ENCODE measurements around the gene SCYGR5.
"Not testable (repeated sequence)": the region's sequence is repeated elsewhere in the genome, so short reads cannot be mapped to it uniquely, and the experiment has no call there.

SCYGR5 gene, protein sequence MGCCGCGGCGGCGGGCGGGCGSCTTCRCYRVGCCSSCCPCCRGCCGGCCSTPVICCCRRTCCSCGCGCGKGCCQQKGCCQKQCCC
- total RNA-seq: 0 reads per million in 3 donors

DNA sequence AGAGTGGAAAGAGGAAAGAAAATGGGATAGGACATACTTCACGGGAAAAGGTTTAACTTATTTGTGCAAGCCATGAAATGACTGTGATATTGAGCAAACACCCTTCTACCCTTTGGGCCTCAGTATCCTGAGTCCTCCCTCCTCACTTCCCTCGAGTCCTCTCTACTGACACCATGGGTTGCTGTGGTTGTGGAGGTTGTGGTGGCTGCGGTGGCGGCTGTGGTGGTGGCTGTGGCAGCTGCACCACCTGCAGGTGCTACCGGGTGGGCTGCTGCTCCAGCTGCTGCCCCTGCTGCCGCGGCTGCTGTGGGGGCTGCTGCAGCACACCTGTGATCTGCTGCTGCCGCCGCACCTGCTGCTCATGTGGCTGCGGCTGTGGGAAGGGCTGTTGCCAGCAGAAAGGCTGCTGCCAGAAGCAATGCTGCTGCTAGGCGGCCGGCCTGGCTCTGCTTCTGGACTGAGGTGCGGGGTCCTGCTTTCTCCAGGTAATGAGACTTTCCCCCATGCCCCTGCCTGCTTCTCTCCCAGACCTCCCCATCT is at the start of gene SCYGR5:
SCYGR5 (plus strand) TSS at position 174 of the 540 bp plus-strand sequence; CDS start at position 174, 0 bp downstream.
- not testable (repeated sequence) for H3K36me3 ChIP-seq (ENCODE audit: control insufficient read depth, insufficient read depth, low read length); H3K4me3 ChIP-seq (ENCODE audit: insufficient read depth, low read depth, low read length, poor library complexity, severe bottlenecking); DNase-seq; H3K4me1 ChIP-seq (ENCODE audit: control insufficient read depth, insufficient read depth, low read length, poor library complexity, severe bottlenecking); H3K27ac ChIP-seq (ENCODE audit: insufficient read depth, low read length, poor library complexity, severe bottlenecking); H3K9me3 ChIP-seq (ENCODE audit: control insufficient read depth, low read length); H3K27me3 ChIP-seq (replicated peaks; ENCODE audit: control insufficient read depth, insufficient read depth, low read length, poor library complexity, severe bottlenecking)

DNA sequence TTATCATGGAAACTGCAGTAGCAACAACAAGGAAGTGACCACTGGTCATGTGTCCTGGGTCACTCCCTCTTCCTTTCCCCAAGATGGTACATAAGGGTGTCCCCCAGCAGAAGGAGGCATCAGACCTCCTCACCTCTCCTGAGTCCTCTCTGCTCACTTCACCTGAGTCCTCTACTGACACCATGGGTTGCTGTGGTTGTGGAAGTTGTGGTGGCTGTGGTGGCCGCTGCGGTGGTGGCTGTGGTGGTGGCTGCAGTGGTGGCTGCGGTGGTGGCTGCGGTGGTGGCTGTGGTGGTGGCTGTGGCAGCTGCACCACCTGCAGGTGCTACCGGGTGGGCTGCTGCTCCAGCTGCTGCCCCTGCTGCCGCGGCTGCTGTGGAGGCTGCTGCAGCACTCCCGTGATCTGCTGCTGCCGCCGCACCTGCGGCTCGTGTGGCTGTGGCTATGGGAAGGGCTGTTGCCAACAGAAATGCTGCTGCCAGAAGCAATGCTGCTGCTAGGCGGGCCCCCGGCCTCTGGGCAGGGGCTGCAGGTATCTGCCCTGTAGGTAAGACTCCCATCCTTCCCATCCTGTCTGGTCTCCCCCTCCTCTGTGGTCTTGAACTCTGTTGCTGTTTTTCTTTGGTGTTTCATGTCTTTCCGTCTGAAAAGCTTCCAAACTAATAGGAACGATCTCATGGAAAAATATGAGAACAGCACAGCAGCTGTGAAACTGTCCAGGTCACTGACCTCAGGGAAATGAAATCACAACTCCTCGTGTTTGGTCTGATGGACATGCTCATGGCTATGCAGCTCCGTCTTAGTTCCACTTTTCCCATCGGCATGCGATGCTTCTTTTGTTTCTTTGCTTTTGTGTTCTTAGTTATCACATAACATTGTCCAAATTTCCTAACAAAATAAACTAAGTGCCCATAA is 49.0 kb upstream of the SCYGR5 start, which contains the start of gene SCYGR4:
SCYGR4 (plus strand) TSS at position 183 of the 915 bp plus-strand sequence; CDS start at position 183, 0 bp downstream.
- no peak within 1 kb of the TSS for H3K27ac ChIP-seq (ENCODE audit: insufficient read depth, low read length, poor library complexity, severe bottlenecking)
- H3K4me3 ChIP-seq (ENCODE audit: insufficient read depth, low read depth, low read length, poor library complexity, severe bottlenecking): no peak within 1 kb of the TSS
- H3K27me3 ChIP-seq (replicated peaks; ENCODE audit: control insufficient read depth, insufficient read depth, low read length, poor library complexity, severe bottlenecking): no peaks in the 10 kb centered on the region
- no peaks in the 10 kb centered on the region for H3K36me3 ChIP-seq (ENCODE audit: control insufficient read depth, insufficient read depth, low read length)
- no peaks in the 10 kb centered on the region for H3K9me3 ChIP-seq (ENCODE audit: control insufficient read depth, low read length)
- no peaks in the 10 kb centered on the region for H3K4me1 ChIP-seq (ENCODE audit: control insufficient read depth, insufficient read depth, low read length, poor library complexity, severe bottlenecking)
- DNase-seq: no peak

DNA sequence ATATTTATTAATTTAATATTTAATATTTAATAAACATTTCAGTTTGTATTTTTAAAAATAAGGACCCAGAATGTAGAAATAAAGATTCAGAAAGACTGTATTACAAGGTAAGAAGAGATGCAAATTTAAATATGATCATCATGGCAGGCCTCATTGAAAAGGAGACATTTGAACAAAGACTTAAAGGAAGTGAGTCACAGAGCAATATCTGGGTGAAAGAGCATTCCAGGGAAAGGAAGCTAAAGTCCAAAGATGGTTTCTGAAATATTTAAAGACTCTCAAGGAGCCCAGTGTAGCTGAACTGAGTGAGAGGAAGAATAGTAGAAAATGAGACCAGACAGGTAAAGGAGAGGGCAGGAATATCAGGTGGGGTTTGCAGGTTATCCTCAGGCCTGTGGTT is 43.4 kb upstream of the SCYGR5 start:
- DNase-seq: no peak
- H3K4me3 ChIP-seq (ENCODE audit: insufficient read depth, low read depth, low read length, poor library complexity, severe bottlenecking): no peak overlapping the region
- no peaks in the 10 kb centered on the region for H3K4me1 ChIP-seq (ENCODE audit: control insufficient read depth, insufficient read depth, low read length, poor library complexity, severe bottlenecking)
- no peaks in the 10 kb centered on the region for H3K27me3 ChIP-seq (replicated peaks; ENCODE audit: control insufficient read depth, insufficient read depth, low read length, poor library complexity, severe bottlenecking)
- no peaks in the 10 kb centered on the region for H3K36me3 ChIP-seq (ENCODE audit: control insufficient read depth, insufficient read depth, low read length)
- no peak overlapping the region for H3K27ac ChIP-seq (ENCODE audit: insufficient read depth, low read length, poor library complexity, severe bottlenecking)
- H3K9me3 ChIP-seq (ENCODE audit: control insufficient read depth, low read length): no peaks in the 10 kb centered on the region

DNA sequence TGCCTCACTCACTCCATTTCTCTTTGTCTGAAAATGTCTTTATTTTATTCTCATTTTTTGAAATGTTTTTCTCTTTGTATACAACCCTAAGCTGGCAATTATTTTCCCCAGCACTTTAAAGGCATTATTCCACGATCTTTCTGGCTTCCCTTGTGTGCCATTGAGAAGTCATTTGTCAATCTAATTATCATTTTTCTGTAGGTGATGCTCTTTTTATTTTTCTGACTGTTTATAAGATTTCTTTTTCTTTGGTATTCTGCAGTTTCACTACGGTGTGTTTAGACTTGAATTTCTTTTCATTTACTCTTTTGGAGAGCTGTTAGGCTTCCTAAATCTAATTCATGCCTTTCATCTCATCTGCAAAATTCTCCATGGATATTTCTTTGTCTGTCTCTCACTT is 41.2 kb upstream of the SCYGR5 start:
- Histone ChIP-seq H3K9me3 (ENCODE audit: control insufficient read depth, low read length) (no peaks in the 10 kb centered on the region), H3K36me3 (ENCODE audit: control insufficient read depth, insufficient read depth, low read length) (no peaks in the 10 kb centered on the region), H3K27me3 (replicated peaks; ENCODE audit: control insufficient read depth, insufficient read depth, low read length, poor library complexity, severe bottlenecking) (no peaks in the 10 kb centered on the region), H3K4me3 (ENCODE audit: insufficient read depth, low read depth, low read length, poor library complexity, severe bottlenecking) (no peak overlapping the region), H3K27ac (ENCODE audit: insufficient read depth, low read length, poor library complexity, severe bottlenecking) (no peak overlapping the region), H3K4me1 (ENCODE audit: control insufficient read depth, insufficient read depth, low read length, poor library complexity, severe bottlenecking) (no peaks in the 10 kb centered on the region)
- DNase-seq: no peak

DNA sequence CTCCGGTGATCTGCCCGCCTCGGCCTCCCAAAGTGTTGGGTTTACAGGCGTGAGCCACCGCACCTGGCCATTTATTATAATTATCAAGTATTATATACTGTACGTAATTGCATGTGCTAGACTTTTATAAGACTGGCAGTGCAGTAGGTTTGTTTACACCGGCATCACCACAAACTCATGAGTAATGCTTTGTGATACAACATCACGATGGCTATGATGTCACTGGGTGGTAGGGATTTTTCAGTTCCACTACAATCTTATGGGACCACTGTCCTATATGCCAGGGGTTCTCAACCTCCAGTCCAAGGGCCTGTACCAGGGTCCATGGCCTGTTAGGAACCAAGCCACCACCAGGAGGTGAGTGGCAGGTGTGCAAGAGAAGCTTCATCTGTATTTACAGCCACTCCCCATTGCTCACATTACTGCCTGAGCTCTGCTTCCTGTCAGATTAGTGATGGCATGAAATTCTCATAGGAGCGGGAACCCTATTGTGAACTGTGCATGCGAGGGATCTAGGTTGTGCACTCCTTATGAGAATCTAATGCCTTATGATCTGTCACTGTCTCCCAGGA is 39.9 kb upstream of the SCYGR5 start:
- H3K4me1 ChIP-seq (ENCODE audit: control insufficient read depth, insufficient read depth, low read length, poor library complexity, severe bottlenecking): no peaks in the 10 kb centered on the region
- H3K27ac ChIP-seq (ENCODE audit: insufficient read depth, low read length, poor library complexity, severe bottlenecking): no peak overlapping the region
- no peaks in the 10 kb centered on the region for H3K36me3 ChIP-seq (ENCODE audit: control insufficient read depth, insufficient read depth, low read length)
- DNase-seq: no peak
- no peaks in the 10 kb centered on the region for H3K9me3 ChIP-seq (ENCODE audit: control insufficient read depth, low read length)
- no peak overlapping the region for H3K4me3 ChIP-seq (ENCODE audit: insufficient read depth, low read depth, low read length, poor library complexity, severe bottlenecking)
- H3K27me3 ChIP-seq (replicated peaks; ENCODE audit: control insufficient read depth, insufficient read depth, low read length, poor library complexity, severe bottlenecking): no peaks in the 10 kb centered on the region

DNA sequence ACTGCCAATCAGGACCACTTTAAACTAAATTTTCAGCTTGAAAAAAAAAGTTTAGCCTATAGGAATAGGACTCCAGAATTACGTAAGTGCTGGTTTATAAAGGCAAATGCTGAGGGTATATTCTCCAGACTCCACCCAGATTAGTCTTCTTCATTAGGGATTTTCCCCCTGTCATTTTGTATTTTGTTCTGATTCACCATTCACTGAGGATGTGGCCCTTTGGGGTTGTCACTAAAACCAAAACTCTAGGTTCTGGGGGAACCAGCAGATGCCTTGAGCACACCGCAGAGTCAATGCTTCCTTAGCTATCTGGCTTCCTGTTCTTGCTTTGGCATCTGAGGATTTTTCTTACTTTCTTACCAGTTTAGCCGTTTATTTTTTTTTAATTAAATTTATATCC is 38.8 kb upstream of the SCYGR5 start:
- no peaks in the 10 kb centered on the region for H3K4me1 ChIP-seq (ENCODE audit: control insufficient read depth, insufficient read depth, low read length, poor library complexity, severe bottlenecking)
- no peaks in the 10 kb centered on the region for H3K27me3 ChIP-seq (replicated peaks; ENCODE audit: control insufficient read depth, insufficient read depth, low read length, poor library complexity, severe bottlenecking)
- no peaks in the 10 kb centered on the region for H3K36me3 ChIP-seq (ENCODE audit: control insufficient read depth, insufficient read depth, low read length)
- no peak for DNase-seq
- H3K4me3 ChIP-seq (ENCODE audit: insufficient read depth, low read depth, low read length, poor library complexity, severe bottlenecking): no peak overlapping the region
- no peak overlapping the region for H3K27ac ChIP-seq (ENCODE audit: insufficient read depth, low read length, poor library complexity, severe bottlenecking)
- no peaks in the 10 kb centered on the region for H3K9me3 ChIP-seq (ENCODE audit: control insufficient read depth, low read length)

DNA sequence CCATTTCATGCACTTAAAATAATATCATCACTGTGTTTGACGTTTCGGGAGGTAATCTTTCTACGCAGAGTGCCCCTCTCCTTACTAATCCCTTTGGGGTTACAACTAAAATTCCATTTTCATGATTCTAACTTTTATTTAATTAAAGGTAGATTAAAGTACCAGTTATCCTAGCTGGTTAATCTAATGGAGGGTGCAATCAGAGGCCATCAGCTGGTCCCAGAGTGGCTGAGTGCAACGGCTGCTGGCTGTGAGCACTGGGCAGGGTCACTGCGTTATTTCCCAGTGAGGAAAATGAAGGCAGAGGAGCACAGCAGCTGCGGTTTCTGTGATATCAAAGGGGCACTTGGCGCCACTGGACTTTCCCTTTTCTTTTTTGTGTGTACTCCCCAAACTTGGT is 37.2 kb upstream of the SCYGR5 start:
- no peak overlapping the region for H3K27ac ChIP-seq (ENCODE audit: insufficient read depth, low read length, poor library complexity, severe bottlenecking)
- H3K4me3 ChIP-seq (ENCODE audit: insufficient read depth, low read depth, low read length, poor library complexity, severe bottlenecking): no peak overlapping the region
- no peaks in the 10 kb centered on the region for H3K36me3 ChIP-seq (ENCODE audit: control insufficient read depth, insufficient read depth, low read length)
- no peaks in the 10 kb centered on the region for H3K4me1 ChIP-seq (ENCODE audit: control insufficient read depth, insufficient read depth, low read length, poor library complexity, severe bottlenecking)
- no peaks in the 10 kb centered on the region for H3K9me3 ChIP-seq (ENCODE audit: control insufficient read depth, low read length)
- no peak for DNase-seq
- H3K27me3 ChIP-seq (replicated peaks; ENCODE audit: control insufficient read depth, insufficient read depth, low read length, poor library complexity, severe bottlenecking): no peaks in the 10 kb centered on the region

DNA sequence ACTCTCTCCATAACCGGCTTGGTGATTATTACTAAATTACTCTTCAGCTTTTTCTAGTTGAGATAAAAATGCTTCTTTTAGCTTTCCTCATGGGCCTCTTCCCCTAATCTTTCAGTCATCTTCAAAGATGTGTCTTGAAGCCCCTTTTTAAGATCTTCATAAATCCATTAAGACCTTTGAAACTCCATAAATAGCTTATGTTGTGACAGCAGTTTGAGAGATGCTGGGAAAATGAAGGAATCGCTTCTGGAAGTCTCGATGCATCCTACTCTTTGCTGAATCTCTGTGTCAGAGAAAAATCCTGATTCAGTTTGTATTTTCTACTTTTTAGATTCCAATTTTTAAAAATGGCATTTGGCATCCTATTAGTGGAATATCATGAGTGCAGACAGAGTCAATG is 36.3 kb upstream of the SCYGR5 start:
- Histone ChIP-seq H3K9me3 (ENCODE audit: control insufficient read depth, low read length) (no peaks in the 10 kb centered on the region), H3K27me3 (replicated peaks; ENCODE audit: control insufficient read depth, insufficient read depth, low read length, poor library complexity, severe bottlenecking) (no peaks in the 10 kb centered on the region), H3K4me1 (ENCODE audit: control insufficient read depth, insufficient read depth, low read length, poor library complexity, severe bottlenecking) (no peaks in the 10 kb centered on the region), H3K36me3 (ENCODE audit: control insufficient read depth, insufficient read depth, low read length) (no peaks in the 10 kb centered on the region), H3K27ac (ENCODE audit: insufficient read depth, low read length, poor library complexity, severe bottlenecking) (no peak overlapping the region), H3K4me3 (ENCODE audit: insufficient read depth, low read depth, low read length, poor library complexity, severe bottlenecking) (no peak overlapping the region)
- DNase-seq: no peak

DNA sequence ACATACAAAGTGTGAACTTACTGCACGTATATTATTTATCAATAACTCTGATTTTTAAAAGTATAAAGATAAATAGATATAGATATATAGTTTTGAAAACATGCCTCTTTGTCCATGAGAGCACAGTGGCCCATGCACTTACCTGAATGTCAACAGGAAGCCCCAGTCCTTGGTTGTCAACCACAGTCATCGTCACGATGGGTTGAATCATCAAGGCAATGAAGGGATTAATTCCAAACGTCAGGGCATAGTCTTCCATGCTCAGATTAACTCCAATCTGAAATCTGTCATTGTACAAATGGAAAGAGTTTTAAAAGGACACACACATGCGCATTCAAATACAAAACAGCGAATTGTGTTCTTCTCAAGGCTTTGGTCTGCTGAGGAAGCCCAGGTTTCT is 33.8 kb upstream of the SCYGR5 start:
- Histone ChIP-seq H3K27ac (ENCODE audit: insufficient read depth, low read length, poor library complexity, severe bottlenecking) (no peak overlapping the region), H3K4me3 (ENCODE audit: insufficient read depth, low read depth, low read length, poor library complexity, severe bottlenecking) (no peak overlapping the region), H3K36me3 (ENCODE audit: control insufficient read depth, insufficient read depth, low read length) (no peaks in the 10 kb centered on the region), H3K9me3 (ENCODE audit: control insufficient read depth, low read length) (no peaks in the 10 kb centered on the region), H3K4me1 (ENCODE audit: control insufficient read depth, insufficient read depth, low read length, poor library complexity, severe bottlenecking) (no peaks in the 10 kb centered on the region), H3K27me3 (replicated peaks; ENCODE audit: control insufficient read depth, insufficient read depth, low read length, poor library complexity, severe bottlenecking) (no peaks in the 10 kb centered on the region)
- no peak for DNase-seq

DNA sequence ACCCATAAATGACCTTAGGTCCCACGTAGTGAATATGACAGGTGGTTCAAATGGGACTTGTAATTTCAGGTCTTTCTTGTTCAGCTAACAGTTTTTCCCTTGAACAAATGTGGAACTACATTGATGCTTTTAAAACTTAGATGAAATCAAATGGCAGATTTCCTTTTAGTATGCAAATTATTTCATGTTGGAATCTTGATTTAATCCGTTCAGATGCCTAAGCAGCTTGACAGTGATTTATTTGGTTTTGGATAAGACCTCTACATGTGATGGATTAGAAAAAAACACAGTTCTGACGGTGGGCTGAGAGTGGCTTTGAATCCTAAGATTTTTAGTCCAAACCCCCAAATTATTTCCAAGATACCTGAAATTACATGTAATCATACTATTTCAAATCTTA is 32.4 kb upstream of the SCYGR5 start:
- Histone ChIP-seq H3K27ac (ENCODE audit: insufficient read depth, low read length, poor library complexity, severe bottlenecking) (no peak overlapping the region), H3K4me3 (ENCODE audit: insufficient read depth, low read depth, low read length, poor library complexity, severe bottlenecking) (no peak overlapping the region)
- DNase-seq: no peak

More for the DNA sequence above, 32.4 kb upstream of the SCYGR5 start:
- H3K36me3 ChIP-seq (ENCODE audit: control insufficient read depth, insufficient read depth, low read length): no peaks in the 10 kb centered on the region
- H3K27me3 ChIP-seq (replicated peaks; ENCODE audit: control insufficient read depth, insufficient read depth, low read length, poor library complexity, severe bottlenecking): no peaks in the 10 kb centered on the region
- no peaks in the 10 kb centered on the region for H3K9me3 ChIP-seq (ENCODE audit: control insufficient read depth, low read length)
- no peaks in the 10 kb centered on the region for H3K4me1 ChIP-seq (ENCODE audit: control insufficient read depth, insufficient read depth, low read length, poor library complexity, severe bottlenecking)

Data from effector memory CD4-positive, alpha-beta T cell (primary cell).